Thyroid gland (tissue), 4 donors: ENCODE results near the gene LHX6. TPM values are rescaled to one million over a fixed set of nuclear protein-coding genes. Genes with fewer than 3 reads are reported as not detected.
A peak's percentile ranks its signal among the peaks of the same experiment; 100 is the strongest.

Experiments used
- DNase-seq, 2 donors: peaks; one replicate each; pipeline ENCODE4 v3.0.0-alpha.2; 2019
- H3K27ac ChIP-seq, 3 donors: fragments of 200-600 bp; sonication (generic); 1 replicate in 2 of 3; 2 replicates in 1 of 3; pipeline ENCODE4 v1.5.1; 2016 to 2019; ENCODE audit warnings: mild to moderate bottlenecking in 1 of 3, moderate library complexity in 1 of 3
- H3K27me3 ChIP-seq: fragments of 200-600 bp; sonication (generic); one replicate; pipeline ENCODE4 v1.5.1; 2019
- H3K36me3 ChIP-seq, 2 donors: fragments of 200-600 bp; sonication (generic); one replicate each; pipeline ENCODE4 v1.5.1; 2016 to 2019
- H3K4me1 ChIP-seq, 2 donors: fragments of 200-600 bp; sonication (generic); one replicate each; pipeline ENCODE4 v1.5.1; 2017 to 2019
- H3K4me3 ChIP-seq, 3 donors: fragments of 200-600 bp; sonication (generic); replicated peaks in 1 of 3; 1 replicate in 2 of 3; 2 replicates in 1 of 3; pipeline ENCODE4 v1.5.1; 2016; ENCODE audit warnings: mild to moderate bottlenecking in 1 of 3
- H3K9me3 ChIP-seq: fragments of 200-600 bp; sonication (generic); one replicate; pipeline ENCODE4 v1.5.1; 2017
- CTCF ChIP-seq, 6 experiments: fragments of 200-600 bp in 3 of 6; fragments of 450-650 bp in 3 of 6; sonication (generic) in 3 of 6; IDR thresholded peaks; one replicate each; pipeline ENCODE4 v1.5.1; 2016 to 2019; ENCODE audit warnings: antibody characterized with exemption in 6 of 6, mild to moderate bottlenecking in 2 of 6, inconsistent platforms in 1 of 6, moderate library complexity in 1 of 6
- POLR2A ChIP-seq, 2 donors: fragments of 450-650 bp; IDR thresholded peaks; one replicate each; pipeline ENCODE4 v1.6.1; 2017; ENCODE audit warnings: antibody characterized with exemption in 2 of 2, mild to moderate bottlenecking in 2 of 2, moderate library complexity in 1 of 2
- WGBS, 2 donors: methylation state at CpG; one replicate each; pipeline ENCODE4 v1.1.5; 2017; 5-methylcytosine and 5-hydroxymethylcytosine counted together
- intact Hi-C: fragments of 100-400 bp; cut with DNase I; formaldehyde crosslinking; loops from one replicate; pipeline ENCODE4 v1.15.1; 2023
- total RNA-seq, 4 donors: library from RNA; depleted of rRNA; stranded (reverse); fragments of >200 nt; gene quantifications; one replicate each; pipeline ENCODE4 v1.2.3, GENCODE V29; 2016

LHX6 gene
- total RNA-seq, 4 donors from 2014 or later, result 1.3 to 4.4 (median 1.7) TPM

DNA sequence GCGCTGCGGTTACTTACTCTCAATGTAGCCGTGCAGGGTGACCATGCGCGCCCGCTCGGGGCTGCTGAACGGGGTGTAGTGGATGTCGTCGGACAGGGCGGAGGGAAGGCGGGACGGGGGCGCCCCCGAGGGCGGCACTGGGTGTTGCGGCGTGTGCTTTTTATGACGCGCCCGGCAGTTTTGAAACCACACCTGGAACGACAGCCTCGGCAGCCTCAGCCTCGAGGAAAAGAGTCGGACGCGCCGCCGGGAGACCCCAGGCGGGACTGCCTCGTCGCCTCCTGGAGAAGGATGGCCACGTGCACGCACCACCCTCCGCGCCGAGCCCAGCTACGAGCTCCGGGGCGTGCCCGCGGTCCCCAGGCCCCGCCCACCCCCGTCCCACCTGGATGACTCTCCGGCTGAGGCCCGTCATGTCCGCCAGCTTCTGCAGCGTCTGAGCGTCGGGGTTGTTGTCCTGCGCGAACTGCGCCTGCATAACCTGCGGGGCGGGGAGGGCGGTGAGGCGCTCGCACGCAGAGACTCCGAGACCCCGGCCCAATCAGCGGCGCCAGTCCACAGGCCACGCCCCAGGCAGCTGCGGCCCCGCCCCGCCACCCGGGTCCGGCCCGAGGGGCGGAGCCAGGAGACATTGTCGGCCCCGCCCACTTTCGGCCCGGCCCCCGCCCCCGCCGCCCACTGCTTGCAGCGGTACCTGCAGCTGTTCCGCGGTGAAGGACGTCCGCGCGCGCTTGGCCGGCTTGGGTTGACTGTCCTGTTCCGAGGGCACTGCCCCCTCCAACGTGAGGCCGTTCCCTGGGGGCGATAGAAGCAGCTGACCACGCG, 15.0 kb downstream of the LHX6 start:
- Histone ChIP-seq H3K4me1 (peaks cover 11 to 22% of the 10 kb centered on the region in 2 donors), H3K36me3 (no peaks in the 10 kb centered on the region), H3K4me3 (peak overlapping the region in 1 of 3 donors; percentile 34), H3K27me3 (peaks cover 31% of the 10 kb centered on the region), H3K27ac (no peak overlapping the region), H3K9me3 (no peaks in the 10 kb centered on the region)
- TF ChIP-seq CTCF (IDR thresholded peaks at IDR 0.05) (no peak), POLR2A (IDR thresholded peaks at IDR 0.05) (no peak)
- intact Hi-C loops, result no loop called here
- 7 to 28% methylated on average over 6 to 34 of the region's 93 CpGs for WGBS, 2 donors
- DNase-seq, result peak in 1 of 2 donors; percentile 20

DNA sequence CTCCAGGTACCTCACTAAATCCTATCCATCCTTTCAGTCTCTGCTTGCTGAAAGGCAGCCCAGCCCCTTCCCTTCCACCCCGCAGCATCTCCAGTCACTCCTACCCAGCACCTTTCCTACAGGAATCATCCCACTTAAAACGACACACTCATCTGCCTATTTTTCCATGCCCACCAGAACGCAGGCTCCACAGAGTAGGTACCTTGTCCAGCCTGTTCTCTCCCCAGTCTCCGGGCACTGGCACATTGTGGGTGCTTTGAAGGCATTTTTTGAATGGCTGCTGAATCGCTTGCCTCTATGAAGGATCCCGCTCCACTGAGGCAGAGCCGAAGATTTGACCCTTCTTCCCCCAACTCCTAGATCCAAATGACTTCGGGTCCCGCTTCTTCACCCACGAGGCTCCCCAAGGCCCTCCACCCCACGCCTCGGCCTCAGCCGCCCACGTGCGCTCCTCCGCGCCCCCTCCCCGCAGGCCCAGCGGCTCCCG, 15.6 kb downstream of the LHX6 start:
- Histone ChIP-seq H3K36me3 (no peaks in the 10 kb centered on the region), H3K9me3 (no peaks in the 10 kb centered on the region), H3K4me1 (peaks cover 9 to 18% of the 10 kb centered on the region in 2 donors), H3K27ac (no peak overlapping the region), H3K4me3 (no peak overlapping the region), H3K27me3 (peaks cover 30% of the 10 kb centered on the region)
- no peak for DNase-seq
- WGBS, 2 donors, result 46 to 48% methylated on average over 14 to 20 of the region's 20 CpGs
- intact Hi-C loops, result no loop called here
- TF ChIP-seq CTCF (IDR thresholded peaks at IDR 0.05) (no peak), POLR2A (IDR thresholded peaks at IDR 0.05) (no peak)

DNA sequence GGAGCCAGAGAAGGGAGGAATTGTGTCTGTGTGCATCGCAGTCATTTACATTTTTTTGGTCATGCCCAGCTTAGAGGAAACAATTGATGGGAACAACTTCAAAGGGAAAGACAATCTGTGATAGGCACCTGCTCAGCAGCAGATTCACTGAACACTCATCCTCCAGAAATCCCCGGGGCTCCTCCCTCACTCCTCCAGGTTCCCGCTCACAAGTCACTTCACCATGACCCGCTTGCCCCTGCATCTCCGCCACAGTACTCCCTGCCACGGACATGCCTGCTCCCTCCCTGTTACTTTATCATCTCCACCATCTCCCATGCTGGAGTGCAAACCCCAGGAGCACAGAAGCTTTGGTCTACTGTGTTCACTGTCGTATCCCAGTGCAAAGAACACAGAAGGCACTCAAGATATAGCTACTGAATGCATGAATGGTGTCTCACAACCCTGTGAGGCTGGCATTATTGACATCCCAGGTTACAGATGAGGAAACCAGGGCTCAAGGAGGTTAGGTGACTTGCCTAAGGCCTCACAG, 16.2 kb downstream of the LHX6 start:
- Histone ChIP-seq H3K4me1 (peaks cover 9 to 18% of the 10 kb centered on the region in 2 donors), H3K27ac (no peak overlapping the region), H3K36me3 (no peaks in the 10 kb centered on the region), H3K4me3 (no peak overlapping the region), H3K27me3 (peaks cover 29% of the 10 kb centered on the region), H3K9me3 (no peaks in the 10 kb centered on the region)
- intact Hi-C loops, result no loop called here
- whole genome bisulfite sequencing, 2 donors, result 61 to 67% methylated on average over 7 of the region's 7 CpGs
- no peak for DNase-seq
- TF ChIP-seq CTCF (IDR thresholded peaks at IDR 0.05) (no peak), POLR2A (IDR thresholded peaks at IDR 0.05) (no peak)

DNA sequence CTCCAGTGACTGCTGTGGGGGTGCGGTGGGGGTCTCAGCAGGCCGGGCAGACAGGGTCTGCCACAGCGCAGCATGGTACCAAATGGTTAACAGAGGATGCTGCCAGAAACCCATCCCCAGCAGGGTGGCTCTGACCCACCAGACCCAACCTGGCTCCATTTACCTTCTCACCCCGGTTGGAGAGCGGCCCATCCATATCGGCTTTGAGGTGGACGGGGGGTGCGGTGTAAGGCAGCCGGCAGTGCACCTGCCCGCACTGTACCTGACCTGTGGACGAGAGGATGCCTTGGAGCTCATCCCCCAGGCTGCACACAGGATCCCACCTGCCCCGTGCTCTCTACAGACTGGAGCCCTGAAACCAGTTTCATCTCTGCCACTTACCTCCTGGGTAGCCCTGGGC, 19.3 kb downstream of the LHX6 start:
- Histone ChIP-seq H3K9me3 (no peaks in the 10 kb centered on the region), H3K27me3 (peaks cover 14% of the 10 kb centered on the region), H3K4me3 (no peak overlapping the region), H3K4me1 (peaks cover 9 to 11% of the 10 kb centered on the region in 2 donors), H3K27ac (no peak overlapping the region), H3K36me3 (no peaks in the 10 kb centered on the region)
- TF ChIP-seq POLR2A (IDR thresholded peaks at IDR 0.05), result no peak
- TF ChIP-seq CTCF (IDR thresholded peaks at IDR 0.05), result no peak
- intact Hi-C loops, result no loop called here
- no peak for DNase-seq
- 91 to 92% methylated on average over 12 of the region's 12 CpGs for WGBS, 2 donors

GRCh38 chr9:122207096-122207495, 21.7 kb downstream of the LHX6 start:
- DNase-seq, result no peak
- Histone ChIP-seq H3K4me3 (no peak overlapping the region), H3K9me3 (no peaks in the 10 kb centered on the region), H3K36me3 (no peaks in the 10 kb centered on the region), H3K27ac (no peak overlapping the region), H3K27me3 (no peaks in the 10 kb centered on the region), H3K4me1 (peaks cover 4% of the 10 kb centered on the region in 2 donors)
- 46 to 56% methylated on average over 9 of the region's 9 CpGs for WGBS, 2 donors
- intact Hi-C loops, result no loop called here
- TF ChIP-seq POLR2A (IDR thresholded peaks at IDR 0.05) (no peak), CTCF (IDR thresholded peaks at IDR 0.05) (no peak)
